Measurements from ENCODE around the gene ZNF823. TPM values are rescaled to one million over a fixed set of nuclear protein-coding genes. Genes with fewer than 3 reads are reported as not detected.

ZNF823 gene
- total and polyA plus RNA-seq, 2 of the 13 experiments (the other 11 are each of a cell fraction or from before 2014, with no cell fraction given): 5.7 to 11.7 TPM

DNA sequence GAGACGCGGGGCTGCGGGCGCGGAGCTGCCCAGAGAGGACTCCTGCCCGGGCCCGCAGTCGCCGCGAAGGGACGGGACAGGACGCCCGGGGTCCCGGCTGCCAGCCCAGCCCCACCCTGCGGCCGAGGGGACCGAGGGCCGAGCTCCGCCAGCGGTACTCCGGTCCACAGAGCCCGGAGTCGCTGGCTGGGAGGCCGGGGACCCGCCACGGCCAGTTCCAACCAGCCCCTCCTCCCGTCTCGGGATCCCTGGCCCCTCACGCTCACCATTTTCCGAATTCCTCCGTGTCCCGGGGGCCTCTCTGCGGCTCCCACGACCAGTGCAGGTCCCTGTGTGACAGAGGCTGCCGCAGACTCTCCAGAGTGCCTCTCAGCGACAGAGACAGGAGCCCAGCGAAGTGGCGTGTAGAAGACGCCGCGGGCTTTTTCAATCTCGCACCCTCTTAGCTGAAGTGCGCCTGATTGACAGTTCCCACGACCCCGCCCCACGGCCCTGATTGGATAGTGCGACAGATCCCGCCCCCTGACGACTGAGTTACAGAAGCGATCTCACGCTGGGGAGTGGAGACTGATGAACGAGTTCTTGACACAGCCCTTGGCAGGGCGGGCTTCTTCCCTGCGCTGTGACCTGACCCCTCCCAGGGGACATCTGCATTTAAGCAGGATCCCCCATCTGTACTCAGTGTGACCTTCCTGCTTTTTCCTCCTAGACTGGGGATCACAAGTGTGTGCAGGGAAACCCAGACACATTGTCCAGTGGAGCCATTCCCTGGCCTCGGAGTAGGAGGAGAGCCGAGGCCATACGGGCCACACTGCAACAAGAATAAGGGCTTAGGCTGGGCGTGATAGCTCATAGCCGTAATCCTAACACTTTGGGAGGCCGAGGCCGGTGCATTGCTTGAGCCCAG, 44.0 kb downstream of the ZNF823 start (continued):
- TF ChIP-seq, protein P1, sequence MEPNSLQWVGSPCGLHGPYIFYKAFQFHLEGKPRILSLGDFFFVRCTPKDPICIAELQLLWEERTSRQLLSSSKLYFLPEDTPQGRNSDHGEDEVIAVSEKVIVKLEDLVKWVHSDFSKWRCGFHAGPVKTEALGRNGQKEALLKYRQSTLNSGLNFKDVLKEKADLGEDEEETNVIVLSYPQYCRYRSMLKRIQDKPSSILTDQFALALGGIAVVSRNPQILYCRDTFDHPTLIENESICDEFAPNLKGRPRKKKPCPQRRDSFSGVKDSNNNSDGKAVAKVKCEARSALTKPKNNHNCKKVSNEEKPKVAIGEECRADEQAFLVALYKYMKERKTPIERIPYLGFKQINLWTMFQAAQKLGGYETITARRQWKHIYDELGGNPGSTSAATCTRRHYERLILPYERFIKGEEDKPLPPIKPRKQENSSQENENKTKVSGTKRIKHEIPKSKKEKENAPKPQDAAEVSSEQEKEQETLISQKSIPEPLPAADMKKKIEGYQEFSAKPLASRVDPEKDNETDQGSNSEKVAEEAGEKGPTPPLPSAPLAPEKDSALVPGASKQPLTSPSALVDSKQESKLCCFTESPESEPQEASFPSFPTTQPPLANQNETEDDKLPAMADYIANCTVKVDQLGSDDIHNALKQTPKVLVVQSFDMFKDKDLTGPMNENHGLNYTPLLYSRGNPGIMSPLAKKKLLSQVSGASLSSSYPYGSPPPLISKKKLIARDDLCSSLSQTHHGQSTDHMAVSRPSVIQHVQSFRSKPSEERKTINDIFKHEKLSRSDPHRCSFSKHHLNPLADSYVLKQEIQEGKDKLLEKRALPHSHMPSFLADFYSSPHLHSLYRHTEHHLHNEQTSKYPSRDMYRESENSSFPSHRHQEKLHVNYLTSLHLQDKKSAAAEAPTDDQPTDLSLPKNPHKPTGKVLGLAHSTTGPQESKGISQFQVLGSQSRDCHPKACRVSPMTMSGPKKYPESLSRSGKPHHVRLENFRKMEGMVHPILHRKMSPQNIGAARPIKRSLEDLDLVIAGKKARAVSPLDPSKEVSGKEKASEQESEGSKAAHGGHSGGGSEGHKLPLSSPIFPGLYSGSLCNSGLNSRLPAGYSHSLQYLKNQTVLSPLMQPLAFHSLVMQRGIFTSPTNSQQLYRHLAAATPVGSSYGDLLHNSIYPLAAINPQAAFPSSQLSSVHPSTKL (CRISPR knock-in tag; IDR thresholded peaks at IDR 0.05): 0 out of 2 replicates have a peak, but pooled peaks have one; percentile 6
- TF ChIP-seq, protein P2, sequence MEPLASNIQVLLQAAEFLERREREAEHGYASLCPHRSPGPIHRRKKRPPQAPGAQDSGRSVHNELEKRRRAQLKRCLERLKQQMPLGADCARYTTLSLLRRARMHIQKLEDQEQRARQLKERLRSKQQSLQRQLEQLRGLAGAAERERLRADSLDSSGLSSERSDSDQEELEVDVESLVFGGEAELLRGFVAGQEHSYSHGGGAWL (CRISPR knock-in tag; IDR thresholded peaks at IDR 0.05): peak; percentile 2; the same call in 1 of the 2 replicates
- TF ChIP-seq RXRB (CRISPR knock-in tag; IDR thresholded peaks at IDR 0.05; ENCODE audit: borderline replicate concordance) (peak; percentile 47; the same call in 1 of the 2 replicates), MIXL1 (CRISPR knock-in tag; IDR thresholded peaks at IDR 0.05) (no peak; the same call in 1 of the 2 replicates), ZNF7 (CRISPR knock-in tag; IDR thresholded peaks at IDR 0.05) (no peak), ZMYM2 (CRISPR knock-in tag; IDR thresholded peaks at IDR 0.05) (peak; percentile 46; the same call in 1 of the 2 replicates), XRCC5 (optimal IDR thresholded peaks at IDR 0.05; ENCODE audit: low read length) (peak; percentile 27), KLF13 (CRISPR knock-in tag; IDR thresholded peaks at IDR 0.05) (no peak), NKX3-1 (CRISPR knock-in tag; IDR thresholded peaks at IDR 0.05) (0 out of 2 replicates have a peak, but pooled peaks have one; percentile 48), GFI1 (CRISPR knock-in tag; IDR thresholded peaks at IDR 0.05; ENCODE audit: borderline replicate concordance) (no peak), ONECUT2 (CRISPR knock-in tag; IDR thresholded peaks at IDR 0.05) (0 out of 2 replicates have a peak, but pooled peaks have one; percentile 11), EZH2 (conservative IDR thresholded peaks at IDR 0.05; ENCODE audit: low read depth, low read length) (no peak), SKI (IDR thresholded peaks at IDR 0.05; ENCODE audit: partially characterized antibody) (peak; percentile 9), CHD2 (IDR thresholded peaks at IDR 0.05; ENCODE audit: low read depth, low read length) (peak; percentile 49; the same call in 1 of the 2 replicates)
- TF ChIP-seq, protein P3, sequence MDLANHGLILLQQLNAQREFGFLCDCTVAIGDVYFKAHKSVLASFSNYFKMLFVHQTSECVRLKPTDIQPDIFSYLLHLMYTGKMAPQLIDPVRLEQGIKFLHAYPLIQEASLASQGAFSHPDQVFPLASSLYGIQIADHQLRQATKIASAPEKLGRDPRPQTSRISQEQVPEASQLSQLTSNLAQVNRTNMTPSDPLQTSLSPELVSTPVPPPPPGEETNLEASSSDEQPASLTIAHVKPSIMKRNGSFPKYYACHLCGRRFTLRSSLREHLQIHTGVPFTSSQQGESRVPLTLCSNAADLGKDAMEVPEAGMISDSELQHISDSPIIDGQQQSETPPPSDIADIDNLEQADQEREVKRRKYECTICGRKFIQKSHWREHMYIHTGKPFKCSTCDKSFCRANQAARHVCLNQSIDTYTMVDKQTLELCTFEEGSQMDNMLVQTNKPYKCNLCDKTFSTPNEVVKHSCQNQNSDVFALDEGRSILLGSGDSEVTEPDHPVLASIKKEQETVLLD (CRISPR knock-in tag; IDR thresholded peaks at IDR 0.05; ENCODE audit: low read depth): no peak
- TF ChIP-seq, protein P4, sequence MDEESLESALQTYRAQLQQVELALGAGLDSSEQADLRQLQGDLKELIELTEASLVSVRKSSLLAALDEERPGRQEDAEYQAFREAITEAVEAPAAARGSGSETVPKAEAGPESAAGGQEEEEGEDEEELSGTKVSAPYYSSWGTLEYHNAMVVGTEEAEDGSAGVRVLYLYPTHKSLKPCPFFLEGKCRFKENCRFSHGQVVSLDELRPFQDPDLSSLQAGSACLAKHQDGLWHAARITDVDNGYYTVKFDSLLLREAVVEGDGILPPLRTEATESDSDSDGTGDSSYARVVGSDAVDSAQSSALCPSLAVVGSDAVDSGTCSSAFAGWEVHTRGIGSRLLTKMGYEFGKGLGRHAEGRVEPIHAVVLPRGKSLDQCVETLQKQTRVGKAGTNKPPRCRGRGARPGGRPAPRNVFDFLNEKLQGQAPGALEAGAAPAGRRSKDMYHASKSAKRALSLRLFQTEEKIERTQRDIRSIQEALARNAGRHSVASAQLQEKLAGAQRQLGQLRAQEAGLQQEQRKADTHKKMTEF (CRISPR knock-in tag; IDR thresholded peaks at IDR 0.05): peak; percentile 54; the same call in 1 of the 2 replicates
- TF ChIP-seq, protein P5, sequence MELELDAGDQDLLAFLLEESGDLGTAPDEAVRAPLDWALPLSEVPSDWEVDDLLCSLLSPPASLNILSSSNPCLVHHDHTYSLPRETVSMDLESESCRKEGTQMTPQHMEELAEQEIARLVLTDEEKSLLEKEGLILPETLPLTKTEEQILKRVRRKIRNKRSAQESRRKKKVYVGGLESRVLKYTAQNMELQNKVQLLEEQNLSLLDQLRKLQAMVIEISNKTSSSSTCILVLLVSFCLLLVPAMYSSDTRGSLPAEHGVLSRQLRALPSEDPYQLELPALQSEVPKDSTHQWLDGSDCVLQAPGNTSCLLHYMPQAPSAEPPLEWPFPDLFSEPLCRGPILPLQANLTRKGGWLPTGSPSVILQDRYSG (CRISPR knock-in tag; IDR thresholded peaks at IDR 0.05): 0 out of 2 replicates have a peak, but pooled peaks have one; percentile 37
- TF ChIP-seq, protein P6, sequence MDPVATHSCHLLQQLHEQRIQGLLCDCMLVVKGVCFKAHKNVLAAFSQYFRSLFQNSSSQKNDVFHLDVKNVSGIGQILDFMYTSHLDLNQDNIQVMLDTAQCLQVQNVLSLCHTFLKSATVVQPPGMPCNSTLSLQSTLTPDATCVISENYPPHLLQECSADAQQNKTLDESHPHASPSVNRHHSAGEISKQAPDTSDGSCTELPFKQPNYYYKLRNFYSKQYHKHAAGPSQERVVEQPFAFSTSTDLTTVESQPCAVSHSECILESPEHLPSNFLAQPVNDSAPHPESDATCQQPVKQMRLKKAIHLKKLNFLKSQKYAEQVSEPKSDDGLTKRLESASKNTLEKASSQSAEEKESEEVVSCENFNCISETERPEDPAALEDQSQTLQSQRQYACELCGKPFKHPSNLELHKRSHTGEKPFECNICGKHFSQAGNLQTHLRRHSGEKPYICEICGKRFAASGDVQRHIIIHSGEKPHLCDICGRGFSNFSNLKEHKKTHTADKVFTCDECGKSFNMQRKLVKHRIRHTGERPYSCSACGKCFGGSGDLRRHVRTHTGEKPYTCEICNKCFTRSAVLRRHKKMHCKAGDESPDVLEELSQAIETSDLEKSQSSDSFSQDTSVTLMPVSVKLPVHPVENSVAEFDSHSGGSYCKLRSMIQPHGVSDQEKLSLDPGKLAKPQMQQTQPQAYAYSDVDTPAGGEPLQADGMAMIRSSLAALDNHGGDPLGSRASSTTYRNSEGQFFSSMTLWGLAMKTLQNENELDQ (CRISPR knock-in tag; IDR thresholded peaks at IDR 0.05; ENCODE audit: borderline replicate concordance): no peak
